A549 (cell line): Measurements from ENCODE around the gene ALDH5A1.

Experiments
- CEBPB ChIP-seq, 2 experiments: fragments of >200 bp in 1 of 2; sonication (Bioruptor Twin) in 1 of 2; formaldehyde crosslinking in 1 of 2; IDR thresholded peaks; 2 replicates each; pipeline ENCODE4 v1.6.1; 2012 to 2016
- HOXA7 ChIP-seq: fragments of 250-450 bp; sonication (Bioruptor Pico); IDR thresholded peaks from 2 replicates; pipeline ENCODE4 v1.5.0; 2020; ENCODE audit warnings: mild to moderate bottlenecking, moderate library complexity
- JUN ChIP-seq, 2 experiments: fragments of >200 bp; sonication (Bioruptor Twin); formaldehyde crosslinking; IDR thresholded peaks; 2 replicates in 1 of 2; 3 replicates in 1 of 2; pipeline ENCODE4 v1.6.1; 2016 to 2017
- POLR2A ChIP-seq: IDR thresholded peaks from 2 replicates; pipeline ENCODE4 v1.6.1; 2012; ENCODE audit warnings: mild to moderate bottlenecking, low read length

GRCh38 chr6:24569811-24570210 is 75.0 kb downstream of the ALDH5A1 start:
- TF ChIP-seq HOXA7 (CRISPR knock-in tag) (no peak), CEBPB (IDR thresholded peaks at IDR 0.05) (no peak), POLR2A (no peak), JUN (IDR thresholded peaks at IDR 0.05) (no peak)
